ENCODE results near the gene CDH22.
A peak's percentile ranks its signal among the peaks of the same experiment; 100 is the strongest.

The CDH22 gene

GRCh38 chr20:46227272-46227767 is 81.0 kb downstream of the CDH22 start:
- H2BK15ac ChIP-seq (ENCODE audit: low read depth, poor library complexity, severe bottlenecking) = no peak overlapping the region
- H4K8ac ChIP-seq (ENCODE audit: low read length) = no peak overlapping the region
- no peak overlapping the region for H3K18ac ChIP-seq (ENCODE audit: low read depth in 1 of 2, low read length in 2 of 2)
- H3K27ac ChIP-seq (ENCODE audit: low read length, poor library complexity, severe bottlenecking) = no peak overlapping the region
- no peak overlapping the region for H2BK120ac ChIP-seq (ENCODE audit: low read depth, low read length)
- H3K14ac ChIP-seq (ENCODE audit: low read length in 2 of 2) = no peak overlapping the region
- H3K23ac ChIP-seq (ENCODE audit: low read length in 2 of 2) = no peak overlapping the region
- no peak overlapping the region for H3K4me2 ChIP-seq (ENCODE audit: low read length, poor library complexity, severe bottlenecking)
- no peak overlapping the region for H2BK12ac ChIP-seq (ENCODE audit: low read length in 2 of 2)
- H3K79me1 ChIP-seq (replicated peaks; ENCODE audit: low read length, poor library complexity, severe bottlenecking) = no peaks in the 10 kb centered on the region
- no peak overlapping the region for H3K4ac ChIP-seq (ENCODE audit: low read depth in 1 of 2, low read length in 2 of 2)
- no peaks in the 10 kb centered on the region for H3K9me3 ChIP-seq (ENCODE audit: control insufficient read depth, low read length)
- peaks cover 15 to 50% of the 10 kb centered on the region in 2 experiments for H3K27me3 ChIP-seq (ENCODE audit: control insufficient read depth in 1 of 2, insufficient read depth in 1 of 2, low read length in 2 of 2)
- H3K4me1 ChIP-seq (ENCODE audit: control insufficient read depth, insufficient read depth, low read depth, low read length) = peaks cover 2% of the 10 kb centered on the region
- H3K9ac ChIP-seq (ENCODE audit: low read length) = no peak overlapping the region
- 60% methylated on average over 33 of the region's 33 CpGs for WGBS
- H3K4me3 ChIP-seq (ENCODE audit: insufficient read depth in 1 of 2, low read depth in 1 of 2, low read length in 2 of 2) = peak overlapping the region in 1 of 2 experiments; percentile 39
- no peaks in the 10 kb centered on the region for H3K36me3 ChIP-seq (ENCODE audit: control insufficient read depth in 1 of 2, insufficient read depth in 2 of 2, low read depth in 1 of 2, low read length in 2 of 2)
- H4K91ac ChIP-seq (ENCODE audit: low read length) = no peak overlapping the region
- H2AK5ac ChIP-seq (ENCODE audit: low read length, severe bottlenecking) = no peak overlapping the region
- no peak overlapping the region for H2AFZ ChIP-seq (ENCODE audit: low read depth, low read length)
- H2BK5ac ChIP-seq (ENCODE audit: low read depth, low read length, poor library complexity, severe bottlenecking) = no peak overlapping the region
- DNase-seq = no peak

GRCh38 chr20:46226602-46227001 is 81.7 kb downstream of the CDH22 start:
- no peaks in the 10 kb centered on the region for H3K79me1 ChIP-seq (replicated peaks; ENCODE audit: low read length, poor library complexity, severe bottlenecking)
- no peak overlapping the region for H3K4ac ChIP-seq (ENCODE audit: low read depth in 1 of 2, low read length in 2 of 2)

GRCh38 chr20:46222521-46223007 is 85.7 kb downstream of the CDH22 start:
- no peak overlapping the region for H3K4me2 ChIP-seq (ENCODE audit: low read length, poor library complexity, severe bottlenecking)
- no peak overlapping the region for H3K18ac ChIP-seq (ENCODE audit: low read depth in 1 of 2, low read length in 2 of 2)
- H3K4me1 ChIP-seq (ENCODE audit: control insufficient read depth, insufficient read depth, low read depth, low read length) = peaks cover 2% of the 10 kb centered on the region
- H2BK12ac ChIP-seq (ENCODE audit: low read length in 2 of 2) = no peak overlapping the region
- no peak overlapping the region for H3K27ac ChIP-seq (ENCODE audit: low read length, poor library complexity, severe bottlenecking)
- H2AK5ac ChIP-seq (ENCODE audit: low read length, severe bottlenecking) = no peak overlapping the region
- no peak overlapping the region for H2BK120ac ChIP-seq (ENCODE audit: low read depth, low read length)
- DNase-seq = no peak
- H2AFZ ChIP-seq (ENCODE audit: low read depth, low read length) = no peak overlapping the region
- H3K4me3 ChIP-seq (ENCODE audit: insufficient read depth in 1 of 2, low read depth in 1 of 2, low read length in 2 of 2) = no peak overlapping the region
- peaks cover 38% of the 10 kb centered on the region in 2 experiments for H3K27me3 ChIP-seq (ENCODE audit: control insufficient read depth in 1 of 2, insufficient read depth in 1 of 2, low read length in 2 of 2)
- H3K9me3 ChIP-seq (ENCODE audit: control insufficient read depth, low read length) = no peaks in the 10 kb centered on the region
- no peaks in the 10 kb centered on the region for H3K79me1 ChIP-seq (replicated peaks; ENCODE audit: low read length, poor library complexity, severe bottlenecking)
- WGBS = 8% methylated on average over 9 of the region's 14 CpGs
- no peaks in the 10 kb centered on the region for H3K36me3 ChIP-seq (ENCODE audit: control insufficient read depth in 1 of 2, insufficient read depth in 2 of 2, low read depth in 1 of 2, low read length in 2 of 2)
- no peak overlapping the region for H2BK15ac ChIP-seq (ENCODE audit: low read depth, poor library complexity, severe bottlenecking)
- H3K9ac ChIP-seq (ENCODE audit: low read length) = no peak overlapping the region
- H3K14ac ChIP-seq (ENCODE audit: low read length in 2 of 2) = no peak overlapping the region
- no peak overlapping the region for H2BK5ac ChIP-seq (ENCODE audit: low read depth, low read length, poor library complexity, severe bottlenecking)
- H4K8ac ChIP-seq (ENCODE audit: low read length) = no peak overlapping the region
- peak overlapping the region in 1 of 2 experiments; percentile 65 for H3K23ac ChIP-seq (ENCODE audit: low read length in 2 of 2)
- H3K4ac ChIP-seq (ENCODE audit: low read depth in 1 of 2, low read length in 2 of 2) = no peak overlapping the region
- H4K91ac ChIP-seq (ENCODE audit: low read length) = no peak overlapping the region

More at GRCh38 chr20:46226602-46227001, 81.7 kb downstream of the CDH22 start:
- Histone ChIP-seq H3K14ac (ENCODE audit: low read length in 2 of 2) (no peak overlapping the region), H2BK15ac (ENCODE audit: low read depth, poor library complexity, severe bottlenecking) (no peak overlapping the region), H3K9ac (ENCODE audit: low read length) (no peak overlapping the region), H3K27ac (ENCODE audit: low read length, poor library complexity, severe bottlenecking) (no peak overlapping the region), H2AFZ (ENCODE audit: low read depth, low read length) (no peak overlapping the region), H3K4me2 (ENCODE audit: low read length, poor library complexity, severe bottlenecking) (no peak overlapping the region), H2BK120ac (ENCODE audit: low read depth, low read length) (no peak overlapping the region), H4K8ac (ENCODE audit: low read length) (no peak overlapping the region), H2BK12ac (ENCODE audit: low read length in 2 of 2) (no peak overlapping the region), H3K9me3 (ENCODE audit: control insufficient read depth, low read length) (no peaks in the 10 kb centered on the region), H3K36me3 (ENCODE audit: control insufficient read depth in 1 of 2, insufficient read depth in 2 of 2, low read depth in 1 of 2, low read length in 2 of 2) (no peaks in the 10 kb centered on the region), H4K91ac (ENCODE audit: low read length) (no peak overlapping the region), H2AK5ac (ENCODE audit: low read length, severe bottlenecking) (no peak overlapping the region), H3K23ac (ENCODE audit: low read length in 2 of 2) (no peak overlapping the region), H3K27me3 (ENCODE audit: control insufficient read depth in 1 of 2, insufficient read depth in 1 of 2, low read length in 2 of 2) (peaks cover 21 to 43% of the 10 kb centered on the region in 2 experiments), H2BK5ac (ENCODE audit: low read depth, low read length, poor library complexity, severe bottlenecking) (no peak overlapping the region), H3K4me1 (ENCODE audit: control insufficient read depth, insufficient read depth, low read depth, low read length) (peaks cover 2% of the 10 kb centered on the region), H3K18ac (ENCODE audit: low read depth in 1 of 2, low read length in 2 of 2) (no peak overlapping the region), H3K4me3 (ENCODE audit: insufficient read depth in 1 of 2, low read depth in 1 of 2, low read length in 2 of 2) (peak overlapping the region in 1 of 2 experiments; percentile 39)
- WGBS = 16% methylated on average over 8 of the region's 8 CpGs
- DNase-seq = peak; percentile 25

GRCh38 chr20:46221256-46221833 is 87.0 kb downstream of the CDH22 start:
- Histone ChIP-seq H3K27me3 (ENCODE audit: control insufficient read depth in 1 of 2, insufficient read depth in 1 of 2, low read length in 2 of 2) (peaks cover 36 to 38% of the 10 kb centered on the region in 2 experiments), H3K27ac (ENCODE audit: low read length, poor library complexity, severe bottlenecking) (no peak overlapping the region), H3K4ac (ENCODE audit: low read depth in 1 of 2, low read length in 2 of 2) (no peak overlapping the region), H2BK15ac (ENCODE audit: low read depth, poor library complexity, severe bottlenecking) (no peak overlapping the region), H2BK12ac (ENCODE audit: low read length in 2 of 2) (no peak overlapping the region), H3K4me3 (ENCODE audit: insufficient read depth in 1 of 2, low read depth in 1 of 2, low read length in 2 of 2) (no peak overlapping the region), H3K4me2 (ENCODE audit: low read length, poor library complexity, severe bottlenecking) (no peak overlapping the region), H3K79me1 (replicated peaks; ENCODE audit: low read length, poor library complexity, severe bottlenecking) (no peaks in the 10 kb centered on the region), H3K4me1 (ENCODE audit: control insufficient read depth, insufficient read depth, low read depth, low read length) (peaks cover 1% of the 10 kb centered on the region), H2BK5ac (ENCODE audit: low read depth, low read length, poor library complexity, severe bottlenecking) (no peak overlapping the region), H3K23ac (ENCODE audit: low read length in 2 of 2) (no peak overlapping the region), H3K36me3 (ENCODE audit: control insufficient read depth in 1 of 2, insufficient read depth in 2 of 2, low read depth in 1 of 2, low read length in 2 of 2) (no peaks in the 10 kb centered on the region), H4K91ac (ENCODE audit: low read length) (no peak overlapping the region), H3K14ac (ENCODE audit: low read length in 2 of 2) (no peak overlapping the region), H4K8ac (ENCODE audit: low read length) (no peak overlapping the region), H3K18ac (ENCODE audit: low read depth in 1 of 2, low read length in 2 of 2) (no peak overlapping the region), H2BK120ac (ENCODE audit: low read depth, low read length) (no peak overlapping the region), H3K9me3 (ENCODE audit: control insufficient read depth, low read length) (no peaks in the 10 kb centered on the region), H2AK5ac (ENCODE audit: low read length, severe bottlenecking) (no peak overlapping the region), H2AFZ (ENCODE audit: low read depth, low read length) (no peak overlapping the region), H3K9ac (ENCODE audit: low read length) (no peak overlapping the region)
- 78% methylated on average over 9 of the region's 9 CpGs for WGBS
- no peak for DNase-seq
